HG03575 (cell line): ENCODE data around the gene TPPP2.

Experiments used
- ATAC-seq: cut with Tn5 transposase; IDR thresholded peaks from one replicate; pipeline ENCODE4 v1.9.1; 2021; ENCODE audit not compliant: unreplicated experiment, insufficient number of reproducible peaks, low FRiP score; ENCODE audit errors: extremely low read depth

The TPPP2 gene

GRCh38 chr14:21071225-21072030 is 41.4 kb downstream of the TPPP2 start:
- ATAC-seq: no peak

GRCh38 chr14:21072031-21072473 is 42.0 kb downstream of the TPPP2 start:
- ATAC-seq: no peak

GRCh38 chr14:21072781-21073339 is 42.8 kb downstream of the TPPP2 start:
- no peak for ATAC-seq

GRCh38 chr14:21073921-21074320 is 43.9 kb downstream of the TPPP2 start:
- no peak for ATAC-seq

GRCh38 chr14:21074398-21075272 is 44.6 kb downstream of the TPPP2 start:
- ATAC-seq: no peak

GRCh38 chr14:21075719-21076437 is 45.9 kb downstream of the TPPP2 start:
- ATAC-seq: no peak

- no peak for ATAC-seq
Measured at GRCh38 chr14:21077672-21078071, 47.7 kb downstream of the TPPP2 start.

GRCh38 chr14:21078287-21078686 is 48.3 kb downstream of the TPPP2 start:
- no peak for ATAC-seq

- no peak for ATAC-seq
Measured at GRCh38 chr14:21078726-21079125, 48.7 kb downstream of the TPPP2 start.

- no peak for ATAC-seq
Measured at GRCh38 chr14:21081521-21082142, 51.6 kb downstream of the TPPP2 start.
